Measurements from ENCODE around the gene WNK2. TPM values are rescaled to one million over a fixed set of nuclear protein-coding genes. Genes with fewer than 3 reads are reported as not detected.

The WNK2 gene
- total RNA-seq, 1 donor from 2014 or later, result 1.9 TPM

DNA sequence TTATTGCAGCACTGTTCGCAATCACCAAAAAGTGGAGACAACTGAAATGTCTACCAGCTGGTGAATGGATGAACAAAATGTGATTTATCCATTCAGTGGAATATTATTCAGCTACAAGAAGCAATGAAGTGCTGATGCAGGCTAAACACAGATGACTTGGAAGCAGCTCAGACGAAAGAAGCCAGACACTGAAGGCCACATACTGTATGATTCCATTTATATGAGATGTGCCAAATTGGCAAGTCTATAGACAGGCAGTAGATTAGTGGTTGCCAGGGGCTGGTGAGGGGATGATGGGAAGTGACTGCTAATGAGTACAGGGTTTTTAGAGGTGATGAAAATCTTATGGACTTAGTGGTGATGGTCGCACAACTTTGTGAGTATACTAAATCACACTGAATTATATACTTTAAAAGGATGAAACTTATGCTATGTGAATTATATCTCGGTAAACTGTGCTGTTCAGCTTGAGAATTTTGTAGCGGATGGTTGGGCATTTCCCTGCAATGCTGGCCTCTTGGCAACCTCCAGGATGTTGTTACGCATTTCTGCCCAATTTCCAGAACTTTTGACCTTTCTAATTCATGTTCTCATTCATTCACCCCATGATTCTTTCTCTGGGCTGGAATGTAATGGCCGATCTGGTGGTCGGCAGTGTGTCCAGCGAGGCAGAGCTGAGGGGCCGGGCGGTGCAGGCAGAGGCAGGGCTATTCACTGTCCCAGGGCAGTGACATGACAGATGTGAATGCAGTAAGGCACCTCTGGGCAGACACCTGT is 22.0 kb upstream of the WNK2 start:
- FAIRE-seq, result no peak
- Histone ChIP-seq H2AFZ (ENCODE audit: low read depth, low read length) (no peak overlapping the region), H3K27ac (ENCODE audit: low read depth, low read length) (peak overlapping the region; percentile 8), H3K36me3 (ENCODE audit: insufficient read depth, low read length) (no peaks in the 10 kb centered on the region), H3K9ac (ENCODE audit: low read length) (no peak overlapping the region), H3K27me3 (ENCODE audit: insufficient read depth, low read length) (no peaks in the 10 kb centered on the region), H3K4me3 (ENCODE audit: insufficient read depth, low read depth, low read length) (no peak overlapping the region), H3K79me2 (ENCODE audit: insufficient read depth, low read length) (no peaks in the 10 kb centered on the region), H4K20me1 (ENCODE audit: insufficient read depth, low read length) (no peaks in the 10 kb centered on the region), H3K4me2 (ENCODE audit: low read length) (no peak overlapping the region), H3K9me3 (ENCODE audit: insufficient read depth, low read depth, low read length) (no peaks in the 10 kb centered on the region), H3K4me1 (ENCODE audit: insufficient read depth, low read length) (peaks cover 7% of the 10 kb centered on the region)
- Mint-ChIP-seq H3K27ac (ENCODE audit: unreplicated experiment) (no peak overlapping the region), H3K36me3 (ENCODE audit: low read depth, unreplicated experiment) (no peaks in the 10 kb centered on the region), H3K4me1 (ENCODE audit: low read depth, unreplicated experiment) (peaks cover 6% of the 10 kb centered on the region), H3K9me3 (ENCODE audit: unreplicated experiment) (no peaks in the 10 kb centered on the region), H3K4me3 (ENCODE audit: unreplicated experiment) (peak overlapping the region; percentile 42), H3K27me3 (ENCODE audit: low read depth, unreplicated experiment) (peaks cover 21% of the 10 kb centered on the region)
- DNase-seq (ENCODE audit: low read depth), result peak; percentile 46
- TF ChIP-seq, protein P1, sequence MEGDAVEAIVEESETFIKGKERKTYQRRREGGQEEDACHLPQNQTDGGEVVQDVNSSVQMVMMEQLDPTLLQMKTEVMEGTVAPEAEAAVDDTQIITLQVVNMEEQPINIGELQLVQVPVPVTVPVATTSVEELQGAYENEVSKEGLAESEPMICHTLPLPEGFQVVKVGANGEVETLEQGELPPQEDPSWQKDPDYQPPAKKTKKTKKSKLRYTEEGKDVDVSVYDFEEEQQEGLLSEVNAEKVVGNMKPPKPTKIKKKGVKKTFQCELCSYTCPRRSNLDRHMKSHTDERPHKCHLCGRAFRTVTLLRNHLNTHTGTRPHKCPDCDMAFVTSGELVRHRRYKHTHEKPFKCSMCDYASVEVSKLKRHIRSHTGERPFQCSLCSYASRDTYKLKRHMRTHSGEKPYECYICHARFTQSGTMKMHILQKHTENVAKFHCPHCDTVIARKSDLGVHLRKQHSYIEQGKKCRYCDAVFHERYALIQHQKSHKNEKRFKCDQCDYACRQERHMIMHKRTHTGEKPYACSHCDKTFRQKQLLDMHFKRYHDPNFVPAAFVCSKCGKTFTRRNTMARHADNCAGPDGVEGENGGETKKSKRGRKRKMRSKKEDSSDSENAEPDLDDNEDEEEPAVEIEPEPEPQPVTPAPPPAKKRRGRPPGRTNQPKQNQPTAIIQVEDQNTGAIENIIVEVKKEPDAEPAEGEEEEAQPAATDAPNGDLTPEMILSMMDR (IDR thresholded peaks at IDR 0.05; ENCODE audit: insufficient read depth, low read depth, low read length), result no peak
- no peak for TF ChIP-seq EZH2 (IDR thresholded peaks at IDR 0.05; ENCODE audit: insufficient read depth, low read length)

DNA sequence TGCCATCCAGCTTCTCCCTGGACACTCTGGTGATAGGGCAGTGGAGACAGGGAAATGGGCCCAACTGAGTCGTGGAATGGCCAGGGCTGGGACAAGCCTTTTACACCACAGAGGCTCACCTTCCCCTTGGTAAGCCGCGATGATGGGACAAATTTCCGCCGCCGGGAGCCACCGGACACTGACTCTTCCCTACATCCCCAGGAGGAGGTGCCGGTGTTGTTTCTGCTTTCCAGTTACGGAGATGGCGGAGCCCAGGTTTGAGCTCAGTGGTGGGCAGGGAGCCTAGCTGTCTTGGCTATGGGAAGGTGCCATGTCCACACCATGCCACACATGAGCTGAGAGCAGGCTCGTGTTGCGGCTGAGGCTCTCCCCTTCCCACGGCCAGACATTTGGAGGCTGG is 19.9 kb upstream of the WNK2 start:
- Histone ChIP-seq H3K36me3 (ENCODE audit: insufficient read depth, low read length) (no peaks in the 10 kb centered on the region), H3K4me3 (ENCODE audit: insufficient read depth, low read depth, low read length) (no peak overlapping the region), H2AFZ (ENCODE audit: low read depth, low read length) (no peak overlapping the region), H3K27me3 (ENCODE audit: insufficient read depth, low read length) (no peaks in the 10 kb centered on the region), H3K79me2 (ENCODE audit: insufficient read depth, low read length) (no peaks in the 10 kb centered on the region), H4K20me1 (ENCODE audit: insufficient read depth, low read length) (no peaks in the 10 kb centered on the region), H3K9ac (ENCODE audit: low read length) (no peak overlapping the region), H3K4me2 (ENCODE audit: low read length) (no peak overlapping the region), H3K27ac (ENCODE audit: low read depth, low read length) (no peak overlapping the region), H3K9me3 (ENCODE audit: insufficient read depth, low read depth, low read length) (no peaks in the 10 kb centered on the region), H3K4me1 (ENCODE audit: insufficient read depth, low read length) (peaks cover 7% of the 10 kb centered on the region)
- Mint-ChIP-seq H3K4me1 (ENCODE audit: low read depth, unreplicated experiment) (peaks cover 6% of the 10 kb centered on the region), H3K4me3 (ENCODE audit: unreplicated experiment) (no peak overlapping the region), H3K27ac (ENCODE audit: unreplicated experiment) (no peak overlapping the region), H3K36me3 (ENCODE audit: low read depth, unreplicated experiment) (no peaks in the 10 kb centered on the region), H3K9me3 (ENCODE audit: unreplicated experiment) (no peaks in the 10 kb centered on the region), H3K27me3 (ENCODE audit: low read depth, unreplicated experiment) (peaks cover 39% of the 10 kb centered on the region)
- no peak for FAIRE-seq
- DNase-seq (ENCODE audit: low read depth), result no peak
- TF ChIP-seq, protein P1 (IDR thresholded peaks at IDR 0.05; ENCODE audit: insufficient read depth, low read depth, low read length), result no peak
- TF ChIP-seq EZH2 (IDR thresholded peaks at IDR 0.05; ENCODE audit: insufficient read depth, low read length), result no peak

DNA sequence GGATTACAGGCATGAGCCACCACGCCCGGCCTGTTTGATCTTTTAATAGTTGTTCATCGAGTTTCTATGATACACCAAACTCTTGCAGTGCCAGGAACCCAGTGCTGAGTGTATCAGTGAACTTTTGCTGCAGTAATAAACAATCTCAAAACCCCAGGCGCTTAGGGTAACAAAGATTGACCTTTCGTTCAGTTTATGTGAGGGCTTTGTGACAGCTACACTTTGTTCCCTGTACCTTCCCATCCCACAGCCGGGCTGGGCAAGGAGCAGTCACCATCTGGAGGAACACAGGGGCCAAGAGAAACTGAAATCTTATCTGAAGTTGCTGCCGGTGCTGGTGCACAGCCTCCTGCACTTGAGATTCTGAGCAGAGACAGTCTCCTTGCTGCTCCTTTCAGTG is 17.2 kb upstream of the WNK2 start:
- Histone ChIP-seq H3K9ac (ENCODE audit: low read length) (no peak overlapping the region), H3K4me3 (ENCODE audit: insufficient read depth, low read depth, low read length) (no peak overlapping the region), H4K20me1 (ENCODE audit: insufficient read depth, low read length) (no peaks in the 10 kb centered on the region), H3K79me2 (ENCODE audit: insufficient read depth, low read length) (no peaks in the 10 kb centered on the region), H2AFZ (ENCODE audit: low read depth, low read length) (no peak overlapping the region), H3K36me3 (ENCODE audit: insufficient read depth, low read length) (no peaks in the 10 kb centered on the region), H3K27me3 (ENCODE audit: insufficient read depth, low read length) (no peaks in the 10 kb centered on the region), H3K27ac (ENCODE audit: low read depth, low read length) (no peak overlapping the region), H3K4me2 (ENCODE audit: low read length) (no peak overlapping the region), H3K9me3 (ENCODE audit: insufficient read depth, low read depth, low read length) (no peaks in the 10 kb centered on the region), H3K4me1 (ENCODE audit: insufficient read depth, low read length) (no peaks in the 10 kb centered on the region)
- no peak overlapping the region for H3K27ac Mint-ChIP-seq (ENCODE audit: unreplicated experiment)
- H3K9me3 Mint-ChIP-seq (ENCODE audit: unreplicated experiment), result peaks cover 3% of the 10 kb centered on the region
- no peaks in the 10 kb centered on the region for H3K36me3 Mint-ChIP-seq (ENCODE audit: low read depth, unreplicated experiment)
- FAIRE-seq, result no peak
- H3K4me1 Mint-ChIP-seq (ENCODE audit: low read depth, unreplicated experiment), result no peaks in the 10 kb centered on the region
- peaks cover 50% of the 10 kb centered on the region for H3K27me3 Mint-ChIP-seq (ENCODE audit: low read depth, unreplicated experiment)
- TF ChIP-seq, protein P1 (IDR thresholded peaks at IDR 0.05; ENCODE audit: insufficient read depth, low read depth, low read length), result no peak
- no peak for TF ChIP-seq EZH2 (IDR thresholded peaks at IDR 0.05; ENCODE audit: insufficient read depth, low read length)
- H3K4me3 Mint-ChIP-seq (ENCODE audit: unreplicated experiment), result no peak overlapping the region
- no peak for DNase-seq (ENCODE audit: low read depth)
